Measurements from ENCODE around the gene HDAC1.
"Not testable (repeated sequence)": the region's sequence is repeated elsewhere in the genome, so short reads cannot be mapped to it uniquely, and the experiment has no call there.

The HDAC1 gene

DNA sequence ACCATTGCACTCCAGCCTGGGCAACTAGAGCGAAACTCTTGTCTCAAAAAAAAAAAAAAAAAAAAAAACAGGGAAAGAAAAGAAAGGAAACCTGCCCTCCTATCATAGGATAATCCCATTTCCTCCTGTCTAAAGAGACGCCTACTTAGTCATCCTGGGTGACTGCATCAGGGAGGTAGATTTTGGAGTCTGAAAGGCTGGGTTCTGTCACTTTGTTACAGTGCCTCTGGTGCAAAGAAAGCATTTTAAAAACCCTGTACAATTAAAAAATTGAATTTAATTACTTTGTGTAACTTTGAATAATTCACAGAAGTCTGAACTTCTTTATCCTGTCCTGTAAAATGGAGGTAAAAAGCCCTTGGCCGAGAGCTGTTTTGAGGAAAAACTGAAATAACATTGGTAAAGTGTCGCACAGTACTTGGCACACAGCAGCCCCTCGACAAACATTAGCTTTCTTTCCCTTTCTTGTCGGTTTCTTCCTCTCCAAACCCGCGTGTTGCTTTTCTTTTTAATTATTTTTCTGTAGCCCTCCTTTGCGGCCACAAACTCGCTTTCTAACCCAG, 657 bp upstream of the HDAC1 start:
- ATAC-seq (replicated peaks) = no peak

DNA sequence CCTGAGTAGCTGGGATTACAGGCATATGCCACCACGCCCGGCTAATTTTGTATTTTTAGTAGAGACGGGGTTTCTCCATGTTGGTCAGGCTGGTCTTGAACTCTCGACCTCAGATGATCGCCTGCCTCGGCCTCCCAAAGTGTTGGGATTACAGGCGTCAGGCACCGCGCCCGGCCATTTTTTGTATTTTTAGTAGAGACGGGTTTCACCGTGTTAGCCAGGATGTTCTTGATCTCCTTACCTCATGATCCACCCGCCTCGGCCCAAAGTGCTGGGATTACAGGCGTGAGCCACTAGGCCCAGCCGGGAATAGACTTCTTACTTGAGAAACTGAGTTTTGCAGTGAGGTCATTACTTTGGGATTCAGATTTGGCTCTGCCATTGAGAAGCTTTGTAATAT, 6.3 kb downstream of the HDAC1 start:
- H3K27me3 Mint-ChIP-seq; H3K9me3 Mint-ChIP-seq; ATAC-seq (replicated peaks); H3K4me3 Mint-ChIP-seq; DNase-seq: not testable (repeated sequence)
- H3K4me1 Mint-ChIP-seq = peaks cover 31 to 74% of the 10 kb centered on the region in 2 donors
- peak overlapping the region; percentile 25 for H3K27ac Mint-ChIP-seq
- H3K36me3 Mint-ChIP-seq = peaks cover 40 to 54% of the 10 kb centered on the region in 2 donors

More for the DNA sequence above, 657 bp upstream of the HDAC1 start:
- Mint-ChIP-seq H3K27ac (peak overlapping the region; percentile 99), H3K4me3 (peak overlapping the region; percentile 95 to 99), H3K36me3 (peaks cover 10 to 29% of the 10 kb centered on the region in 2 donors), H3K27me3 (no peaks in the 10 kb centered on the region), H3K9me3 (no peaks in the 10 kb centered on the region), H3K4me1 (peaks cover 18 to 45% of the 10 kb centered on the region in 2 donors)
- no peak for DNase-seq

DNA sequence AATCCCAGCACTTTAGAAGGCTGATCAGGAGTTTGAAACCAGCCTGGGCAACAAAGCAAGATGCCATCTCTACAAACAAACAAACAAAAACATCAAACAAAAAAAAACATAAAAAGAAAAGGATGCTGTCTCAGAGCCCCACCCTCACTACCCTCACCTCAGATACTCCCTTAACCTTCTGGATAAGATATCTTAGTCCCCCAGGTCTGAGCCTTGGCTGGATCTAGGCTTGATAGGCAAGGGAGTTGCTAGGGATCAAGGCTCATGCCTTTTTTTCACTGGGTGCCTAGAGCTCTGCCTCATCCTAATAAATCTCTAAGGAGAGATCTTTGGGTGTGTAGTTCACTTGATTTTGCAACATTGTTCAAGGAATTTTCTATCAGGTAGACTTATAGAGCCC, 7.4 kb downstream of the HDAC1 start:
- H3K9me3 Mint-ChIP-seq = peaks cover 3 to 9% of the 10 kb centered on the region in 2 donors
- ATAC-seq (replicated peaks) = no peak
- no peak for DNase-seq
- peaks cover 48 to 65% of the 10 kb centered on the region in 2 donors for H3K36me3 Mint-ChIP-seq
- no peaks in the 10 kb centered on the region for H3K27me3 Mint-ChIP-seq
- no peak overlapping the region for H3K4me3 Mint-ChIP-seq
- peaks cover 32 to 70% of the 10 kb centered on the region in 2 donors for H3K4me1 Mint-ChIP-seq
- H3K27ac Mint-ChIP-seq = no peak overlapping the region

DNA sequence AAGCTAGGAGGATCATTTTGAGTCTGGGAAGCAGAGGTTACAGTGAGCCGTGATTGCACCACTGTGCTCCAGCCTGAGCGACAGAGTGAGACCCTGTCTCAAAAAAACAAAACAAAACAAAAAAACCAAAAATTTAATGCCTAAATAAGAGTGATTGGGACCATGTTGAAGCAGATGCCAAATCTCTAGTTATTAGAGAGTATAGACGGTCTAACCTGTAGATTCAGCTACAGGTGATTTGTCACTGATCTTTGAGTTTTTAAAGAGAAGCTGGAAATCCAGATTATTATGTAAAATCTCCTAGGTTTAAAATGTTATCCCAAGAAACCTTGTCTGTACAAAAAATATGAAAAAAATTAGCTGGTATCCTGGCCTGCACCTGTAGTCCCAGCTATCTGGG, 11.5 kb downstream of the HDAC1 start:
- no peak for ATAC-seq (replicated peaks)
- no peaks in the 10 kb centered on the region for H3K27me3 Mint-ChIP-seq
- peaks cover 33 to 69% of the 10 kb centered on the region in 2 donors for H3K4me1 Mint-ChIP-seq
- no peak overlapping the region for H3K27ac Mint-ChIP-seq
- peaks cover 64 to 74% of the 10 kb centered on the region in 2 donors for H3K36me3 Mint-ChIP-seq
- H3K4me3 Mint-ChIP-seq = no peak overlapping the region
- peaks cover 4 to 14% of the 10 kb centered on the region in 2 donors for H3K9me3 Mint-ChIP-seq
- DNase-seq = no peak

DNA sequence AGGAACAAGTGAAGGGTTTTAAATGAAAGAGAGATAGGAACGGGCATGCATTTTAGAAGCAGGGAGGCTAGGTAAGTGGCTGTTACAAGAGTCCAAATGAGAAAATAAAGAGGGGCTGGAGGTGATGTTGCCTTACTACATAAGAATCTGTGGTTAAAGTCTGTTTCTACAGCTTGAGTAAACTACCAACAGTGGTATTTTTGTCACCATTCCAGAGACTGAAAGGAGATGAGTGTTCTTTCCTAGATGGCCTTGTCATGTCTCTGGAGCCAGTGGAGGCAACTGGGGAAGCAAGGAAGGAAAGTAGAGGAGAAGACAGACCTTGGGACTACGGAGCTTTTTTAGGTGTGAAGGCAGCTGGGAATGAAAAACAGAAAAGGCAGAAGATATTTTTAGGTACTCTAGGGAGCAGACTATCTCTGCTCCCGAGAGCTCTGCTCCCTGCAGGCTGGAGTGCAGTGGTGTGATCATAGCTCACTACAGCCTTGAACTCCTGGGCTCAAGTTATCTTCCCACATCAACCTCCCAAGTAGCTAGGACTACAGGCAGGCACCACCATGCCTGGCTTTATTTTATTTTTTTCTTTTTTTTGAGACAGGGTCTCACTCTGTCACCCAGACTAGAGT, 12.2 kb downstream of the HDAC1 start:
- peaks cover 66 to 78% of the 10 kb centered on the region in 2 donors for H3K36me3 Mint-ChIP-seq
- H3K4me1 Mint-ChIP-seq = peaks cover 39 to 74% of the 10 kb centered on the region in 2 donors
- no peak for ATAC-seq (replicated peaks)
- H3K27ac Mint-ChIP-seq = no peak overlapping the region
- H3K4me3 Mint-ChIP-seq = no peak overlapping the region
- DNase-seq = no peak
- no peaks in the 10 kb centered on the region for H3K27me3 Mint-ChIP-seq
- peaks cover 4 to 14% of the 10 kb centered on the region in 2 donors for H3K9me3 Mint-ChIP-seq

DNA sequence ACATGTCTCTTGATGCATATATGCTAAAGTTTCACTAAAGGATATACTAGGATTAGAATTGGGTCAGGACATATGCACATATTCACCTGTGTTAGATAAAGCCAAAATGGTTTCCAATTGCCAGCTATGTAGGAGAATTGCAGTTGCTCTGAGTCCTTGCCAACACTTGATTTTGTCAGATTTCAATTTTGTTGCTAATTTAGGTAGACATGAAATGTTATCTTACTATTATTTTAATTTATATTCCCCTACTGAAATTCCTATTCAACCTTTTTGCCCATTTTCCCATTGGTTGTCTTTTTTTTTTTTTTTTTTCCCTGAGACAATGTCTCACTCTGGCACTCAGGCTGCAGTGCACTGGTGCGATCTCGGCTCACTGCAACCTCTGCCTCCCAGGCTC, 13.4 kb downstream of the HDAC1 start:
- Mint-ChIP-seq H3K27ac (no peak overlapping the region), H3K4me3 (no peak overlapping the region), H3K27me3 (no peaks in the 10 kb centered on the region), H3K9me3 (peaks cover 4 to 14% of the 10 kb centered on the region in 2 donors), H3K36me3 (peaks cover 67 to 83% of the 10 kb centered on the region in 2 donors), H3K4me1 (peaks cover 43 to 74% of the 10 kb centered on the region in 2 donors)
- DNase-seq (no peak), ATAC-seq (replicated peaks) (no peak)

DNA sequence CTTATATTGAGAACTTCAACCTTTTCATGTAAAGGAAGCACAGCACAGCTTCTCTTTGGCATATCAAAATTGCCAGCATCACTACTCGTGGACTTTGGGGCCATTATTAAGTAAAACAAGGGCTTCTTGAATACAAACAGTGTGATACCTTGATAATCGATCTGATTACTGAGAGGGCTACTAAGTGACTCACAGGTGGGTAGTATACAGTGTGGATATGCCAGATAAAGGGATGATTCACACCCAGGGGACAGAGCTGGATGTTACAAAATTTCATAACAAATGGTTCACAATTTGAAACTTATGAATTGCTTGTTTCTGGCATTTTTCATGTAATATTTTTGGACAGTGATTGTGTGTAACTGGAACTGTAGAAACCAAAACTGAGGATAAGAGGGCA, 15.4 kb downstream of the HDAC1 start:
- Mint-ChIP-seq H3K4me3 (peak overlapping the region; percentile 22 to 64), H3K4me1 (peaks cover 44 to 75% of the 10 kb centered on the region in 2 donors), H3K27ac (peak overlapping the region; percentile 59), H3K27me3 (no peaks in the 10 kb centered on the region), H3K9me3 (peaks cover 4 to 10% of the 10 kb centered on the region in 2 donors), H3K36me3 (peaks cover 61 to 80% of the 10 kb centered on the region in 2 donors)
- DNase-seq (no peak), ATAC-seq (replicated peaks) (no peak)

DNA sequence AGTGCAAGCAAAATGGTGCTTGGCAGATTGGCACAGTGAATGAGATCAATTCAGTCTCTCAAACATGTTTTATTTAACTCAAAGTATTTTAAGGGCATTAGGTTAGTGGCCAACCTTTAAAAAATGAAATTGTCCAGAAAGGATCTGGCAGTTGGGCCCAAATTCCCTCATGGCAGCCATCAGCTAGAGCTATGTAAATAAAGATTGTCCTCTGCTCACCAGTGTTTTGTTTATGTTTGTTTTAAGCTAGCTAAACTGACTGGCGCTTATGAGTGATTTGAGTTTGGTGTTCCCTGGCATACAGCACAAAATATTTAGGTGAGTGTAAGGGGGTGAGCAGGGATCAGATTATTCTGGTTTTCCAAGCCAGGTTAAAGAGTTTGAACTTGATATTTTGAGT, 18.1 kb downstream of the HDAC1 start:
- Mint-ChIP-seq H3K27ac (peak overlapping the region; percentile 86), H3K4me3 (no peak overlapping the region)
- ATAC-seq (replicated peaks) = no peak

DNA sequence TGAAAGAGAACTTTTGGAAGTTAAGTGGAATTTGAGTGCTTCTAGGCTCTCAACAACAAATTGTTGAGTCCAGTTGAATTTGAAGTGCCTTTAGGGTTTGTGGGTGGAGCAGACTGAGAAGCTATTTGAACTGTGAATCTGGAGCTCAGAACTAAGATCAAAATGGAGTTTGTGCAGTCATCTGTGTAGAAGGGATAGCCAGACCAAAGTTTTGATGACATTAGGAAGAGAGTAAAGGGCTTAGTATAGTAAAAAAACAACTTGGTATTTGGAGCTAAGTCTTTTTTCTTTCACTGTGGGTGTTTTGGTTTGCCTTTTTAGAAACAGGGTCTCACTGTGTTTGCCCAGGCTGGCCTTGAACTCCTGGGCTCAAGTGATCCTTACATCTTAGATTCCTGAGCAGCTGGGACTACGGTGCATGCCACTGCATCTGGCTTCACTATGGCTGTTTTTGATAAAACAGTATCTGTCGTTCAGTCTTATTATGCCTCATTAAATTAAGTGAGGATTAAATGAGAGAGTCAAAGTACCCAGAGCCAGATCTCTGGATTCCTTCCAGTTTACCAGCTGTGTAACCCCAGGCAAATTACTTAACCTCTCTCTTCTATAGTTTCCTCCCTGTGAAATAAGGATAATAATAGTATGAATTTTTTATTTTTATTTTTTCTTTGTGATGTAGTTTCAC, 20.0 kb downstream of the HDAC1 start:
- Mint-ChIP-seq H3K36me3 (peaks cover 46 to 65% of the 10 kb centered on the region in 2 donors), H3K27me3 (no peaks in the 10 kb centered on the region), H3K27ac (peak overlapping the region; percentile 90), H3K9me3 (peaks cover 2 to 9% of the 10 kb centered on the region in 2 donors), H3K4me3 (peak overlapping the region in 1 of 2 donors; percentile 34), H3K4me1 (peaks cover 47 to 76% of the 10 kb centered on the region in 2 donors)
- DNase-seq = no peak
- no peak for ATAC-seq (replicated peaks)

More for the DNA sequence above, 18.1 kb downstream of the HDAC1 start:
- Mint-ChIP-seq H3K27me3 (no peaks in the 10 kb centered on the region), H3K9me3 (peaks cover 3 to 8% of the 10 kb centered on the region in 2 donors), H3K36me3 (peaks cover 55 to 71% of the 10 kb centered on the region in 2 donors), H3K4me1 (peaks cover 43 to 76% of the 10 kb centered on the region in 2 donors)
- no peak for DNase-seq

DNA sequence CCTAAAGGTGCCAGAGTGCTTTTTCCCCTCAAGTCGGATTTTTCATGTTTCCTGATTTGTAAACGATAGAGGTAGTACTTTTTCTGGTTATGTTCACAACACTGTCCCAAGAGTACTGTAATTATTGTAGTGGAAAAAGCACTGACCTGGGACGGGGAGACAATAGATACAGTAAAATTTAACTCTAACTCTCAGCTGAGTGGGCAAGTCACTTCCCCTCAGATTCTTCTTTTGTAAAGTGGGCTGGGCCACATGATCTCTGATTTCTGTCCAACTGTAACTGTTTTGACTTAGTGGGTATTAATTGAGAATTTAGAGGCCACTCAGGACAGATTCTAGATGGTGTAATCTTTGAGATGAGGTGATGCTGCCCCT, 25.0 kb downstream of the HDAC1 start:
- Mint-ChIP-seq H3K4me3 (peak overlapping the region; percentile 59 to 74), H3K27ac (peak overlapping the region; percentile 98), H3K9me3 (peaks cover 2 to 4% of the 10 kb centered on the region in 2 donors), H3K27me3 (no peaks in the 10 kb centered on the region), H3K36me3 (peaks cover 34 to 47% of the 10 kb centered on the region in 2 donors), H3K4me1 (peaks cover 28 to 61% of the 10 kb centered on the region in 2 donors)
- peak; percentile 46 for DNase-seq
- peak; percentile 90 for ATAC-seq (replicated peaks)

DNA sequence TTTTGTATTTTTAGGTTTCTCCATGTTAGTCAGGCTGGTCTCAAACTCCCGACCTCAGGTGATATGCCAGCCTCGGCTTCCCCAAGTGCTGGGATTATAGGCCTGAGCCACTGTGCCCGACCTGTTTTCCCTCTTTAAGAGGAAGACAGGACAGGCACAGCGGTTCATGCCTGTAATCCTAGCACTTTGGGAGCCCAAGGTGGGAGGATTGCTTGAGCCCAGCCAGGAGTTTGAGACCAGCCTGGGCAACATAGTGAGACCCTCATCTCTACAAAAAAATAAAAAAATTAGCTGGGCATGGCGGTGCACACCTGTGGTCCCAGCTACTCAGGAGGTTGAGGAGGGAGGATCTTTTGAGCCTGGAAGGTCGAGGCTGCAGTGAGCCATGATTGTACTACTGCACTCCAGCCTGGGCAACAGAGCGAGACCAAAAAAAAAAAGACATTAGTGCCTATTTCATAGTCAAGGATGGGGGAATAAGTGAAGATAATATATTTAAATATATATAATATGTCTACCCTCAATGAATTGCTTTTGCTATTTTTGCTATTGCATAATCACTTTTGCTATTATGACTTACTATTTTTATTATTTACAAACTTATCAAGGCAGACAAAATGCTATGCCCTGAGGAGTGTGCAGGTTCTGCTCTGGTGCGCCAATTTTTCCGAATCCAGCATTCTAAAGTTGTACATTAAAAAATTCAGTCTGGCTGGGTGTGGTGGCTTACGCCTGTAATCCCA, 26.4 kb downstream of the HDAC1 start:
- Mint-ChIP-seq H3K9me3 (peaks cover 2 to 4% of the 10 kb centered on the region in 2 donors), H3K36me3 (peaks cover 43 to 56% of the 10 kb centered on the region in 2 donors), H3K27me3 (no peaks in the 10 kb centered on the region), H3K4me1 (peaks cover 35 to 67% of the 10 kb centered on the region in 2 donors), H3K4me3 (peak overlapping the region in 1 of 2 donors; percentile 25), H3K27ac (peak overlapping the region; percentile 88)
- no peak for ATAC-seq (replicated peaks)
- no peak for DNase-seq

DNA sequence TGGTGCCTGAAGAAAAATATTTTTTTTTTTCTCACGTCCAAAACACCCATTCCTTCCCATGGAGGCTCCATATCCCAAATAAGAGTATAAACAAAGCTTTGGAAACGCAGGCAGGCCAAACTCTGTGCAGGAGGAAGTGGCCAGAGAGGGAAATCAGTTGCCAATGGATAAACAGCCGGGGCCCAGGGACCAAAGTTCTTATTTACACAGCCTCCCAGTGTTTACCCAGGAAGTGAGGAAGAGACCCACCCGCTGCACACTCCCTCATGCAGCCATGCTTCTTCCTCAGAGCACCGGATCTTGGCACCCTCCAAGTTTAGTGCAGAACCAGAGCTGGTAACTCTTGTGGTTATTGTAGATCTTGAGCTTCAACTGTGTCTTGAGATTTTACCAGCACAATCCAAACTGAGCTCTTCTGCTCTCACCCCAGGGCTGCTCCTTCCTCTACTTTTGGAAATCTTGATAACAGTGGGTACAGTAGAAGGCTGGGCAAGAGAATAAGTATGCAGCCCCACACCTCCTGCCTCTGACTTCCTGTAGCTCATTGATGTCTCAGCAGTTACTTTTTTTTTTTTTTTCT, 29.9 kb downstream of the HDAC1 start:
- peaks cover 42 to 57% of the 10 kb centered on the region in 2 donors for H3K36me3 Mint-ChIP-seq
- H3K27me3 Mint-ChIP-seq = no peaks in the 10 kb centered on the region
- peak overlapping the region; percentile 88 for H3K27ac Mint-ChIP-seq
- DNase-seq (no peak), ATAC-seq (replicated peaks) (no peak)
- H3K4me1 Mint-ChIP-seq = peaks cover 31 to 56% of the 10 kb centered on the region in 2 donors
- H3K9me3 Mint-ChIP-seq = no peaks in the 10 kb centered on the region
- peak overlapping the region; percentile 25 to 46 for H3K4me3 Mint-ChIP-seq

DNA sequence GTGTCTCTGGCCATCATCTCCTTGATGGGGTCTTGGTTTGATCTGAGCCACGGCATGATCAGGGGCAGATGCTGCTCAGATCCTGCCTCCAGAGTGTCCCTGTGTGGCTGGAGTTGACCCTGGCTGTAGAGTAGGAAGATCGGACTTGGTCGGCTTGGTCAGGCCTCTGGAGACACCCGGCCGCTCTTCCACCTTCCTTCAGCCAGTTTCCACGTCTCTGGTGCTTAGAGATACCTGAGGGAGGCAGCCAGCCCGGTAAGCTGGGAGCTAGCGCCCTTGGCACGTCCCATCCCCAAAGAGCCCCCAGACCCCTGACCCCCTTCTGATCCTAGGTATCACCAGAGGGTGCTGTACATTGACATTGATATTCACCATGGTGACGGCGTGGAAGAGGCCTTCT, 35.3 kb downstream of the HDAC1 start:
- Mint-ChIP-seq H3K4me3 (no peak overlapping the region), H3K9me3 (no peaks in the 10 kb centered on the region), H3K36me3 (peaks cover 61 to 73% of the 10 kb centered on the region in 2 donors), H3K4me1 (peaks cover 22 to 49% of the 10 kb centered on the region in 2 donors), H3K27me3 (no peaks in the 10 kb centered on the region), H3K27ac (no peak overlapping the region)
- ATAC-seq (replicated peaks) (no peak), DNase-seq (no peak)
